GM19025 (cell line): Measurements from ENCODE around the gene SLC12A5.
"Not testable (repeated sequence)": the region's sequence is repeated elsewhere in the genome, so short reads cannot be mapped to it uniquely, and the experiment has no call there.

Experiments
- ATAC-seq: cut with Tn5 transposase; IDR thresholded peaks from one replicate; pipeline ENCODE4 v1.9.1; 2021; ENCODE audit warnings: mild to moderate bottlenecking, low read depth, moderate library complexity; ENCODE audit not compliant: unreplicated experiment

Gene SLC12A5

DNA sequence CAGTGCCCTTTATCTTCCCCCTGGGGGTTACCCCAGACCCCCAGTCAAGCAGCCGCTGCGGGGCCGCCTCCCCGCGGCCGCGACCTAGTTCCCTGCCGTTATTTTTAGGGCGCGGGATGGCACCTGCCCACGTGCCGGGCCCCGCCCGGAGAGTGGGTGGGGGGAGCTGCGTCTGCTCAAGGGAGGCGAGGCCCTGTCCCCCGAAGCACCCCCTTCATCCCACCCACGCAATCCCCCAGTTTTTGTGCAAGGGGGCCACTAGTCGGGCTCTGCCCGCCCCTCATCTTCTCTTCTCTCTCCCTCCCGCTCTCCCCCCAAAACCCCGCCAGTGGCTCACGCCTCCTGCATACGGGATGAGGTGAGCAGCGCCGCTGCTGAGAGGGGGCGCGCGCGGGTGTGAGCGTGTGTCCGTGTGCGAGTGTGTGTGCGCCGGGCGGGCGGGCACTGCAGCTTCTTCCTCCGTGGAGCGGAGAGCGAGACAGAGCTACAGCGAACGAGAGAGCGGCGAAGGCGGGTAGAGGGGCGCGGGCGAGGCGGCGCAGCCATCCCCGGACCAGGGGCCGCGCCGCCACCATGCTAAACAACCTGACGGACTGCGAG is at the start of gene SLC12A5:
TSS of gene SLC12A5 (plus strand) at position 444 of the 600 bp plus-strand sequence. CDS start at position 574, 130 bp downstream.
- no peak for ATAC-seq

DNA sequence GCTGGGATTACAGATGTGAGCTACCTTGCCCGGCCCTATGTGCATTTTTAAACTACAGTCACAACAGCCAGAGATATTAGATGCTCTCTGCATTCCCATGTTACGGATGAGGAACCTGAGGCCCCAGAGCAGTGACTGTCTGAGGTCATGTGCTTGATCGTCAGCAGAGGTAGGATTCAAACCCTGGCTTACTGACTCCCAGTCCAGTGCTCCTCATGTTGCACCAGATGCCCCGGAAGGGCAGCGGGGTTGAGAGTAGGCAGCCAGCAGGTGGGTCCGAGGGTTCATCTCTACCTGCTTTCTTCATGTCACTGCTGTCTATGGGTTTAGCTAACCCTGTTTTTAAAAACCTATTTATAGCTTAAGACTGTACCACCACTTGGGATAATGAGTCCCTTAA is 47.8 kb upstream of the SLC12A5 start:
- ATAC-seq, result no peak

DNA sequence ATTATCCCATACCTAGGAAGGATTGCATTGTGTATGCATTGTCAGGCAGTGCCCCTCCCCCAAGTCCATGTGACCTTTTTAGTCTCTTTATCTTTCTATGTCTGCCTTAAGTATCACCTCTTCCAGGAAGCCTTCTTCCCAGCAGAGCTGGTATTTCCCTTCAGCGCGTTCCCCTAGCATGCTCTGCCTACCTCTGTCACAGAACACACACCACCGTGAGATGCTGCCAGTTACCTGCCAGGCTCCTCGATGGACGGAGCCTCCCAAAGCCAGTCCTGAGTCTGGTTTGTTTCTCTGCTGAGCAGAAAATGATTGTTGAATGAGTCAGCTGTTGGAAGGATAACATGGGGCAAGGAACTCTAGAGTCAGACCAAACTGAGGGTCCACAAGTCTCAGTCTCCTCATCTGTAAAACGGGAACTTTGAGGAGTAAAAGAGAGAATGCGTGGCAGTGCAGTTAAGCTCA is 45.7 kb upstream of the SLC12A5 start:
- no peak for ATAC-seq

DNA sequence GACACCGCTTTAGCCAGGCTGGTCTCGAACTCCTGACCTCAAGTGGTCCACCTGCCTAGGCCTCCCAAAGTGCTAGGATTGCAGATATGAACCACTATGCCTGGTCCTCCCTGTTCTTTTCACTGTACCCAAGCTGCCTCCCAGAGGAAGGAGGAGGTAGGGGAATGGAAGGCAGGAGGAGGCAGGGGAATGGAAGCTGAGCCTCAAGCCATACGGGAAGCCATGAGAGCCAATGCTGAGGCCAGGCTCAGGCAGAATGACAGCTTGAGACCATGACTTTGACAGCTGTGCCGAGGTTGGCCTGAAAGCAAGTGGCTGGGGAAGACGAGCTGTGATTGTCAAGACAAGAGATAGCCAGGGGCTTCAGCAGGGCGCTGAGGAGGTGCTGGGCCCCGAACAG is 43.4 kb upstream of the SLC12A5 start:
- ATAC-seq, result no peak

DNA sequence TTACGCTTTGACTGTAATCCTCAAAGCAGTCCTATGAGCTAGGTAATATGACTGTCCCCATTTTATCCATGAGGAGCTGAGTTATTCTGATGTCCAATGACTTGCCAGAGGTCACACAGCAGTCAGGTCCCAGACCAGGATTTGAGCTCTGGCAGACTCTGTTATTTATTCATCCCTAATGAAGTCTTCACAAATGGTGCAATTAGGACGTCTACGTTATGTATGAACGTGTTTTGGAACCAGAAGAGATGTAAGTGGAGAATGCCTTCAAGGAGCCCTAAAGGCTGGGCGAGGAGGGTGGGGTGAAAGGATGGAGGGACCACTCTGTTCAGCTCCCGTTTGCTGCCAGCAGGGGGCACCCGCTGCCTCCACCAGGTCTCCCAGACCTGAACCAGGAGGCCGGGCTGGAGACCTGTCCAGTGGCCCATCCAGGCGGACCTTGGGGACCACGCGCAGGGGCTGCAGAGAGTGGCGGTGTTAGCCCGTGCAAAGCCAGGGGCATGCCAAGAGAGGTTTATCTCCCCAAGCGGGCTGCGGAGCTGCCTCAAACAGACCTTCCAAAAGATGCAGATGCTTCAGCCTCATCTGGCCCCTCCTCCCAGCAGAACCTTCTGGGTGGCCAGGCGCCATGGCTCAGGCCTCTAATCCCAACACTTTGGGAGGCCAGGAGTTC is 41.8 kb upstream of the SLC12A5 start:
- no peak for ATAC-seq

DNA sequence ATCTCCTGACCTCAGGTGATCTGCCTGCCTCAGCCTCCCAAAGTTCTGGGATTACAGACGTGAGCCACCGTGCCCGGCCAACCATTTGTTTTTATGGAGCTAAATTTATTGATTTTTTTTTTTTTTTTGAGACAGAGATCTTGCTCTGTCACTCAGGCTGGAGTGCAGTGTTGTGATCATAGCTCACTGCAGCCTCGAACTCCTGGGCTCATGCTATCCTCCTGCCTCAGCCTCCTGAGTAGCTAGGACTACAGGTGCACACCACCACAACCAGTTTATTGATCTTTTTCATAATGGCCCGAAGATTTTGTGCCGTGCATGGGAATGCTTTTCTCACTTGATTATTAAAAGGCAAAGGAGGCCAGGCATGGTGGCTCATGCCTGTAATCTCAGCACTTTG is 40.2 kb upstream of the SLC12A5 start:
- not testable (repeated sequence) for ATAC-seq

DNA sequence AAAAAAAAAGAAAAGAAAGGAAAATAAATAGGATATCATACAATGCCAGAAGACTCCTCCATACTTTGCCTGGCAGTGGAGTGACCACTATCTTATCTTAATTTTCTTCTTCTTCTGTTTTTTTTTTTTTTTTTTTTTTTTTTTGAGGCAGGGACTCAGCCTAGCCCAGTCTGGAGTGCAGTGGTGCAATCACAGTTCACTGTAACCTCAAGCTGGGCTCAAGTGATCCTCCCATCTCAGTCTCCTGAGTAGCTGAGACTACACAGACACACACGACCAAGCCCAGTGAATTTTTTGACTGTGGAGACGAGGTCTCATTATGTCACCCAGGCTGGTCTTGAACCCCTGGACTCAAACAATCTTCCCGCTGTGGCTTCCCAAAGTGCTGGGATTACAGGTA is 37.4 kb upstream of the SLC12A5 start:
- ATAC-seq, result no peak

DNA sequence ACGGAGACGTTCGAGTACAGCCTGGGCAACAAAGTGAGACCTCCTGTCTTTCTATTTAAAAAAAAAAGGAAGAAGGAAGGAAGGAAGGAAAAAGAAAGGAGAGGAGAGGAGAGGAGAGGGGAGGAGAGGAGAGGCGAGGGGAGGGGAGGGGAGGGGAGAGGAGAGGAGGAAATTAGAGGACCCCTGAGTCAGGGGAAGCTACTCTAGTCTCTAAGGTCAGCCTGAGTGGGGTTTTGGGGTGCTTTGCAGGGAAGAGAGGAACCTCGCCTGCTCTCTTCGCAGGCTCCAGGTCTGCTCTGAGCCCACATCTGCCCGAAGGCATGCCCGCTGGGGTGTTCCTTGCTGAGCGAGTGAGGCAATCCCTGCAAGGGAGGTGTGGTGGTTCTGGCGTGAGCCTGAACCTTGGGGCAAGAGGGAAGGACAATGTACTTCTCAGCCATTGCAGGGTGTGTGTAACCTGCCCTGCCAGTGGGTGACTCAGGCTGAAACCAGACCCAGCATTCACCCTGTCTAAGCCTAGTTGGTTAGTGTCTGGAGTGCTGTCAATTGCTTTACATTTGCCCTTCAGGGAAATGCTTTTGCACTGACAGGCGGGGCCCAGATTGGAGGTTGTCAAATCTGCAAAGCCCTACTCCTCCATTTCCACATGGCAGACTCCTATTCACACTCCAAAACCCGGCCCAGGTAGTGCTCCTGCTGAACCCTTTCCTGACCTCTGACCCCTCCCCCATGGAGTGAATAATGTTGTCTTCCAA is 35.6 kb upstream of the SLC12A5 start:
- no peak for ATAC-seq

DNA sequence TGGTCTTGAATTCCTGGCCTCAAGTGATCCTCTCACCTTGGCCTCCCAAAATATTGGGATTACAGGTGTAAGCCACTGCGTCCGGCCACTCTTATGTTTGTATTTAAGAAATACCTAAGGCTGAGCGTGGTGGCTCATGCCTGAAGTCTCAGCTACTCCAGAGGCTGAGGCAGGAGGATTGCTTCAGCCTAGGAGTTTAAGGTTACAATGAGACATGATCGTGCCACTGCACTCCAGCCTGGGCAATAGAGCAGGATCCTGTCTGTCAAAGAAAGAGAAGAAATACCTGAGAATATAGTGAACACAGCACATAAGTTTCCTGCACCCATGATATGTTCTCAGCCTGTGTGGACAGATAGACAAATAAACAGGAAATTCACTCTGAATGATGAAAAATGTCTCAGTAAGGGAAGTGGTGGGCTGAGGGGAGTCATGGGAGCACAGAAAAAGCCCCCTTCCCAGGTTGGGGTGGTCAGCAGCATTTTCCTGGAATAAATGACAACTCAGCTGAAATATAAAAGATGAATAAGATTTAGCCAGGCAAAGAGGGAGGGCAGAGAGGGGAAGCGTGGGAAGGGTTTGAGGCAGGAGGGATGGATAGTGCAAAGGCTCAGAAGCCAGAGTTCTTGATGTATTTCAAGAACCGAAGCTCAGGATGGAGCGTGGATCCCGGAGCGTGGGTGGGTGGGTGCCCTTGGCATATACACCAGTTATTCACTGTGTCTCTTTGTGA is 34.1 kb upstream of the SLC12A5 start:
- no peak for ATAC-seq

DNA sequence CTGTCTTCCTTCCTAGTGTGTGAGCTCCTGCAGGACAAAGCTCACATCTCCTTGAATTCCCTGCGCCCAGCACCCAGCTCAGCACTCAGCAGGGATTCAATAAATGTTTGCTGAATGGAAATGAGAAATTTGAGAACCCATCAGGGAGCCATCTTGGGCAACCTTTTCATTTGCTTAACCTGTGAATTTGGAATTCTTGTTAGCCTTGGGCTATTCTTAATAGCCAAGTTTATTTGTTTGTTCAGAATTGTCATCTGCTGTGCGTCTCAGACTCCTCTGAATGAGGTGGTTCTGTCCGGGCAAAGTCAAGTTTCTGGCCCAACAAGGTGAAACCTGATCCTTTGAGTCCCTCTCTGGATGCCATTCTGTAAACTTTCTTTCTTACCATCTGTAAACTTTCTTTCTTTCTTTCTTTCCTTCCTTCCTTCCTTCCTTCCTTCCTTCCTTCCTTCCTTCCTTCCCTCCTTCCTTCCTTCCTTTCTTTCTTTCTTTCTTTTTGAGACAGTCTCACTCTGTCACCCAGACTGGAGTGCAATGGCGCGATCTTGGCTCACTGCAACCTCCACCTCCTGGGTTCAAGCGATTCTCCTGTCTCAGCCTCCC is 33.4 kb upstream of the SLC12A5 start:
- not testable (repeated sequence) for ATAC-seq

DNA sequence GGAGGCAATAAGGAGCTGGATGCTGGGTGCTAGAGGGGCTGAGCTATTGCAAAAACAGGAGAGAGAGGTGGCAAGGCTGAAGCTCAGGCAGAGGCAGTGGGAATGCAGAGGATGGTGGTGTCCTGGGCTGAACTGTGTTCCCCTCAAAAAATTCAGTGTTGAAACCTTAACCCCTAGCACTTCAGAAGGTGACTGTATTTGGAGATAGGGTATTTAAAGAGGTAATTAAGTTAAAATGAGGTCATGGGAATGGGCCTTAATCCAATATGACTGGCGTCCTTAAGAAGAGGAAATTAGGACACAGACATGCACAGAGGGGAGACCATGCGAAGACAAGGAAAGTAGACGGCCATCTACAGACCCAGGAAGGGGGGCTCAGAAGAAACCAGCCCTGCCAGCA is 31.8 kb upstream of the SLC12A5 start:
- no peak for ATAC-seq

DNA sequence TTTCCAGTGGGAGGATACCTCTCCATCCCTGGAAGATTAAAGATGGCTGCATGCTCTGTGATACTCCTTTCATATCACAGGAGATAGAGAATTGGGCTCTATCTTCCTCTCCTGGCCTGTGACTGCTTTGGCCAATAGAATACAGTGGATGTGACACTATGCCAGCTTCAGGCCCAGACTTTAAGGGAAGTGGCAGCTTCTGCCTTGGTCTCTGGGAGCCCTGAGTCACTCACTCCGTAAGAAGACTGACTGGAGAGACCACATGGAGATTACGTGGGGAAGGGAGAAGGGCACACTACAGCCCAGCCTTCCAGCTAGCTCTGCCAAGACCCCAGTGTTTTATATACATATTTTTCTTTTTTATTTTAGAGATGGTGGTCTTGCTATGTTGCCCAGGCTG is 30.7 kb upstream of the SLC12A5 start:
- no peak for ATAC-seq

DNA sequence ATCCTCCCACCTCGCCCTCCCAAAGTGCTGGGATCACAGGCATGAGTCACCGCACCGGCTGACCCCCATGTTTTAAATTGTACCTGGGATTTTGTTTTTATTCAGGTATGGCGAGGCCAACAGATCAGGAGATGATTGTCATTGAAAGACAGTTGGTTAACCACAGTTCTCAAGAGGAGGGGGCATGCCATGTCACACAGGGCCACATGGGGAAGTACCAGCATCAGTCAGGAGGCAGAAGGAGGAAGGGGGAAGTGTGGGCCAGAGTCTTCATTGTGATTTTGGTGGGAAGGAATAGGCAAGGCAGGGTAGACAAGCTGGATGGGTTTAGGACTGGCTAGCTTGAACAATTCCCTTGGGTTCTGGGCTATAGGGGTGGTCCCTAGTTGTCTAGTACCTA is 30.3 kb upstream of the SLC12A5 start:
- ATAC-seq, result no peak

DNA sequence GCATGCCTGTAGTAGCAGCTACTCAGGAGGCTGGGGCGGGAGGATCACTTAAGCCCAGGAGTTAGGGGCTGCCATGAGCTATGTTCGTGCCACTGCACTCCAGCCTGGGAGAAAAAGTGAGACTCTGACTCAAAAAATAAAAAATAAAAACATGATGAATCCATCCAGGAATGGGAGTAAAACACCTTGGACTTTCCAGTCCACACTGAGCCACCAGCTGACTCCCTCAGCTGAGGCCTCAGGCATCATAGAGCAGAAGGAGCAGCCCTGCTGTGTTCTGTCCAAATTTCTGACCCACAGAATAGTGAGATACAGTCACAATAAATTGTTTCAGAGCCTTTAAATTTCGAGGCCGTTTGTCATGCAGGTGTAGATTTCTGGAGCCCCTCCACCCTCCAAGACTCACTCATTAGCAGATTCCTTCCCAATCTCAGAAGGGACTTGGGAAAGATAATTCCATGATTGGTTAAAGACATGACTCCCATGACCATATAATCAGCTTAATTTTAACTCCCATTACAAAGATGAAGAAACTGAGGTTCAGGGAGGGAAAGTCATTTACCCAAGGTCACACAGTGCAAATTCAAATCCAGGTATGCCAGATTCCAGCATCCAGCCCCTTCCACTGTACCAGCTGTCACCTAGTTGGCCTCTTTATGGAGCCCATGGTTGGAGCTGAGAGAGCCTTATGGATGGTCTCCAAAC is 29.3 kb upstream of the SLC12A5 start:
- ATAC-seq, result no peak

DNA sequence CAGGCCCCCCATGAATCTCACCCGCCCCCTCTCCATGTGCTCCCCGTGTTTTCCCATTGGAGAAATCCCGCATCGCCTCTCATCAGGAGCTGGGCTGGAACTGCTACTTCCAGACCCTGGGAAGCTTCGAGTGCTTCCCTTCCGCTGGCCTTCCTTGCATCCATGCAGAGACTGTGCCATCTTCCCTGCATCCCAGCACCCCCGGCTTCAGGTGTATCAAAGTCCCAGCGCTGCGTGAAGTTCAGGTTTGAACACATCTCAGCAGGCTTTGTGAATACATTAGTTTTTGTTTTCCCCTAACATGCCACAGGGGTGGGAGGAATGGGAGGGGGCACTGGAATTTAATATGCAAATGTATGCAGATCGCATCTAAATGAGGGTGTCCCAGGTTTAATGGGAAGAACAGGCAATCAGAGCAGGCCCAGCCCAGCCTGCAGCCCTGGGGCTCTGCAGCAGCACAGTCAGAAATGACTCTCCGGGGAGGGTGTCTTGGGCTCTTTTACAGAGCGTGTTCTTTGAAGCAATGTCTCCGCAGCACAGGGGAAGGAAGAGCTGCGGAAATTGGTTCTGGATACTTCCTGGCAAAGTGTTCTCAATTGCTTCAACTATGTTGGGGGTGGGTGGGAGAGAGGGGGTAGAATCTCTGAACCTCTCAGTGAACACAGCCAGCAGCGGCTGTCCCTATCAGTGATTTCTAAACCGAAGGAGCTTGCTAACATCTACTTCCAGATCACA is 28.6 kb upstream of the SLC12A5 start:
- no peak for ATAC-seq

DNA sequence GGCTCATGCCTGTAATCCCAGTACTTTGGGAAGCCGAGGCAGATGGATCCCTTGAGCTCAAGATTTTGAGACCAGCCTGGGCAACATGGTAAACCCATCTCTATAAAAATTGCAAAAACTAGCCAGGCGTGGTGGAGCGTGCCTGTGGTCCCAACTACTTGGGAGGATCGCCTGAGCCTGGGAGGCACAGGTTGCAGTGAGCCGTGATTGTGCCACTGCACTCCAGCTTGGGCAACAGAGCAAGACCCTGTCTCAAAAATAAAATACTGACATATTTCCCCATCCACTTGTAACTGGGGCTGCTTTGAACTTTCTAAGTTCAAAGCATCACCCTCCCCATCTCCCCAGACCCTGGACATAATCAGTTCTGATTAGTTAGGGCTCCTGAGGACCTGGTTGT is 27.5 kb upstream of the SLC12A5 start:
- ATAC-seq, result no peak

DNA sequence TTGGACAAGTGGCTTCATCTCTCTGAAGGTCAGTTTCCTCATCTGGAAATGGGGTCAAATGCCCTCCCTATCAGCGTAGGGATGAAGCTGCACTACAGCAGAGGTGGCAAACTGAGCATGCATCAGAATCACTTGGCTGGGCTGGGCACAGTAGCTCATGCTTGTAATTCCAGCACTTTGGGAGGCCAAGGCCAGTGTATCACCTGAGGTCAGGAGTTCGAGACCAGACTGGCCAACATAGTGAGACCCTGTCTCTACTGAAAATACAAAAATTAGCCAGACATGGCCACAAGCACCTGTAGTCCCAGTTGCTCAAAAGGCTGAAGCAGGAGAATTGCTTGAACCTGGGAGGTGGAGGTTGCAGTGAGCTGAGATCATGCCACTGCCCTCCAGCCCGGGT is 27.0 kb upstream of the SLC12A5 start:
- ATAC-seq, result no peak

DNA sequence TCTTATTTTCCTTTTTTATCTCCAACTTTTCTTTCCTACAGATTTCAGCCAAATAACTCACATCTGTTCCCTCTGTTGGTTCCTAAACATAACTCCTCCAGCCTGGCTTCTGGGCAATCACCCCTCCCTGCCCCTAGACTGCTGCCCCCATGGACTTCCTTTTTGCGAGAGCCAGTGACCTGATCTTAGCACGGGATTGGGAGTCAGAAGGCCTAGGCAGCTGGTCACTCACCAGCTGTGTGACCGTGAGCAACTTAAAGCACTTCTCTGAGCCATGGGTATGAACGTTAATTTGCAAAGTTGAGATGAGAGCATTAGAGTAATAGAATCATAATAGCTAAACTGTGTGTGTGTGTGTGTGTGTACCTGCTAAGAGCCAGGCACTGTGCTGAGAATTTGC is 24.8 kb upstream of the SLC12A5 start:
- ATAC-seq, result no peak

DNA sequence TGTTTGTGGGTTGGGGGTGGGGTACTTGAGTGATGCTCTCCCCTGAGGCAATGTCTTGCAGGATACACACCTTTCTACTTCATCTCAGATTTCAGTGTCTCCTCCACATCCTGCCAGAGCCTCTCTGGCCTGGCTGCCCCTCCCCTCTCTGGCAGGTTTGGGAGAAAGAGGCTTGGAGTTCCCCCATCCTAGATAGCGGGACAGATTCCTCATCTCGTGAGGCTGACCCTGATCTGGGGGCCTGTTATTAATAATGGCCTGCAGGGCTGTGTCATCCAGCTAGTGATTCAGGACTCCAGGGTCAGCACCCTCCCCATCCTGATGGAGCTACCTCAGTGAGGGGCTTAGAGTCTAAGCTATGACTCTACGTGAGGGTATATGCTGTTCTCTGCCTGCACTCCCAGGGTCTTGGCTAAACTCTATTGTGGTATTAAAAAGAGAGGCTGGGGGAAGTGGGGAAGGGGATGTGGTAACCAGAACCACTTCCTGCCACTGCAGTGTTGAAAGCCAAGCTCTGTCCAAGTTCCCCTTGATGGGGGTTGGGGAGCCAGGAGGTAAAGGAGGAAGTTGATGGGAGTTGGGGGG is 24.0 kb upstream of the SLC12A5 start:
- no peak for ATAC-seq
